A673 (cell line): ENCODE data around the gene MRPS25.

Experiments
- EZH2 ChIP-seq: fragments of 200-600 bp; sonication (generic); IDR thresholded peaks from 2 replicates; pipeline ENCODE4 v1.6.1; 2017; ENCODE audit warnings: borderline replicate concordance, low read depth, mild to moderate bottlenecking, mixed read lengths, antibody characterized with exemption, low read length; ENCODE audit not compliant: poor library complexity, severe bottlenecking
- TF ChIP-seq, protein P1 (sequence below): fragments of 300-800, 200-600 bp; sonication (generic); conservative IDR thresholded peaks from 2 replicates; pipeline ENCODE4 v1.5.1; 2017; ENCODE audit warnings: low read depth, mild to moderate bottlenecking, antibody characterized with exemption, low read length, moderate library complexity, mixed read lengths

DNA sequence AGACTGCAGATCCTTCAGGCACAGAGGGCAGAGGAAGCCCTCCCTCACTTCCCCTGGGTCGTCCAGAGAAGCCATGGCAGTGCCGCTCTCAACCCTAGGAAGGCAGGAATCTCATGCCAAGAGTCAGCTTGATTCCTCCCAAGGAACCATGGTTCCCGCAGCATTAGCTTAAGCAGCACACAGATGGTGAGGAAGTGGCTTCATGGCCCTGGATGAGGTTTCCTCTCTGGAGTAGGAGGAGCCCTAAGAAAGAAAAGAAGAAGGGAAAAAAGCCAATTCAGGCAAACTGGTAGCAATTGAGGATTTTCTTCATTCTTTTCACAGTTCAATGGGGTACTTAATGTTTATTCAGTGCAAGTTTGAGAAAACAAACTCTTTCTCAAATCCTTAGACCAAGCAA, 30.9 kb upstream of the MRPS25 start:
- TF ChIP-seq, protein P1, sequence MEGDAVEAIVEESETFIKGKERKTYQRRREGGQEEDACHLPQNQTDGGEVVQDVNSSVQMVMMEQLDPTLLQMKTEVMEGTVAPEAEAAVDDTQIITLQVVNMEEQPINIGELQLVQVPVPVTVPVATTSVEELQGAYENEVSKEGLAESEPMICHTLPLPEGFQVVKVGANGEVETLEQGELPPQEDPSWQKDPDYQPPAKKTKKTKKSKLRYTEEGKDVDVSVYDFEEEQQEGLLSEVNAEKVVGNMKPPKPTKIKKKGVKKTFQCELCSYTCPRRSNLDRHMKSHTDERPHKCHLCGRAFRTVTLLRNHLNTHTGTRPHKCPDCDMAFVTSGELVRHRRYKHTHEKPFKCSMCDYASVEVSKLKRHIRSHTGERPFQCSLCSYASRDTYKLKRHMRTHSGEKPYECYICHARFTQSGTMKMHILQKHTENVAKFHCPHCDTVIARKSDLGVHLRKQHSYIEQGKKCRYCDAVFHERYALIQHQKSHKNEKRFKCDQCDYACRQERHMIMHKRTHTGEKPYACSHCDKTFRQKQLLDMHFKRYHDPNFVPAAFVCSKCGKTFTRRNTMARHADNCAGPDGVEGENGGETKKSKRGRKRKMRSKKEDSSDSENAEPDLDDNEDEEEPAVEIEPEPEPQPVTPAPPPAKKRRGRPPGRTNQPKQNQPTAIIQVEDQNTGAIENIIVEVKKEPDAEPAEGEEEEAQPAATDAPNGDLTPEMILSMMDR = no peak
- no peak for TF ChIP-seq EZH2
